Hepatocyte (in vitro differentiated cells): ENCODE data around the gene UBE2Q2. TPM values are rescaled to one million over a fixed set of nuclear protein-coding genes. Genes with fewer than 3 reads are reported as not detected.

Experiments
- DNase-seq: peaks from one replicate; pipeline ENCODE4 v3.0.0-alpha.2; 2016; ENCODE audit warnings: low spot score
- H2AFZ ChIP-seq: fragments of 200-600 bp; sonication (generic); 2 replicates; pipeline ENCODE4 v1.6.0; 2016; ENCODE audit warnings: antibody characterized with exemption, mild to moderate bottlenecking
- H3K27ac ChIP-seq: fragments of 200-600 bp; sonication (generic); 2 replicates; pipeline ENCODE4 v1.5.1; 2016; ENCODE audit warnings: mild to moderate bottlenecking
- H3K27me3 ChIP-seq: fragments of 200-600 bp; sonication (generic); 2 replicates; pipeline ENCODE4 v1.6.1; 2016
- H3K36me3 ChIP-seq: fragments of 200-600 bp; sonication (generic); replicated peaks from 2 replicates; pipeline ENCODE4 v1.5.1; 2016; ENCODE audit warnings: low read depth; ENCODE audit not compliant: insufficient read depth
- H3K4me1 ChIP-seq: fragments of 200-600 bp; sonication (generic); 2 replicates; pipeline ENCODE4 v1.5.1; 2016; ENCODE audit warnings: mild to moderate bottlenecking, moderate library complexity; ENCODE audit not compliant: insufficient read depth
- H3K4me2 ChIP-seq: fragments of 200-600 bp; sonication (generic); 2 replicates; pipeline ENCODE4 v1.6.0; 2016
- H3K4me3 ChIP-seq: fragments of 200-600 bp; sonication (generic); 2 replicates; pipeline ENCODE4 v1.5.1; 2016; ENCODE audit warnings: mild to moderate bottlenecking
- H3K79me2 ChIP-seq: fragments of 200-600 bp; sonication (generic); 2 replicates; pipeline ENCODE4 v1.6.0; 2017; ENCODE audit warnings: mild to moderate bottlenecking
- H3K9me2 ChIP-seq: fragments of 200-600 bp; sonication (generic); replicated peaks from 2 replicates; pipeline ENCODE4 v1.6.0; 2017; ENCODE audit warnings: mild to moderate bottlenecking; ENCODE audit not compliant: insufficient read depth
- H3K9me3 ChIP-seq: fragments of 200-600 bp; sonication (generic); 2 replicates; pipeline ENCODE4 v1.5.1; 2016; ENCODE audit warnings: low read depth, mild to moderate bottlenecking
- H4K20me1 ChIP-seq: fragments of 200-600 bp; sonication (generic); 2 replicates; pipeline ENCODE4 v1.6.0; 2016; ENCODE audit warnings: mild to moderate bottlenecking; ENCODE audit not compliant: insufficient read depth, poor library complexity, severe bottlenecking
- CTCF ChIP-seq: fragments of 200-600 bp; sonication (generic); IDR thresholded peaks from 2 replicates; pipeline ENCODE4 v1.5.1; 2016; ENCODE audit warnings: antibody characterized with exemption, mild to moderate bottlenecking; ENCODE audit not compliant: poor library complexity
- EZH2 ChIP-seq: fragments of 200-600 bp; sonication (generic); IDR thresholded peaks from 2 replicates; pipeline ENCODE4 v1.6.1; 2016; ENCODE audit warnings: antibody characterized with exemption, mild to moderate bottlenecking, borderline replicate concordance
- EZH2phosphoT487 ChIP-seq: fragments of 200-600 bp; sonication (generic); IDR thresholded peaks from one replicate; pipeline ENCODE4 v1.6.1; 2018; ENCODE audit warnings: antibody characterized with exemption, mild to moderate bottlenecking, low read depth, moderate library complexity; ENCODE audit not compliant: unreplicated experiment, severe bottlenecking
- WGBS: methylation state at CpG from one replicate; pipeline ENCODE4 v1.1.6; 2016; ENCODE audit warnings: low lambda C conversion rate; ENCODE audit errors: missing lambda C conversion rate; 5-methylcytosine and 5-hydroxymethylcytosine counted together
- polyA plus RNA-seq: library from polyadenylated mRNA; unstranded; fragments of >200 nt; fragmentation: Nextera tagmentation; extraction: Ambion mirVana; gene quantifications from 2 replicates; pipeline ENCODE4 v1.2.1, GENCODE V29; 2016
- total RNA-seq: library from RNA; depleted of rRNA; stranded (reverse); fragments of >200 nt; gene quantifications from 2 replicates; pipeline ENCODE4 v1.2.3, GENCODE V29; 2014

The UBE2Q2 gene
- total and polyA plus RNA-seq, 2 experiments from 2014 or later = 30.7 to 50.9 TPM

DNA sequence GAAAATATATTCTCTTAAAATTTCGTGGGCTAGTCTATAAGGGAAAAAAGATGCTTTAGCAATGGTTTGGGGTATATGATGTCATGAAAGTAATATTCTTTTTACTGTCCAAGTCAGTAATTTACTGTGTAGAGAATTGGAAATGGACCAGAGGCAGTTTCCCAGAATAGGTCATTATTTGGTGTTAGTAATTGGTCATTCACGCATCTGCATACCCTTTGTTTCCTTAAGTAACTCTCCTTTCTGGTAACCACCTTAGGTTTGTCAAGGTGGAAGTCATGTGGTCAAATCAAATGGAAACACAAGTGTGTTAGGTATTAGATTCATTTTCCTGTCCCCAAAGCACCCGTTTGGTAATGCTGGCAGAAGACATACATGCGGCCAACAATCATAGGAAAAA lies 84.4 kb downstream of the UBE2Q2 start:
- H3K79me2 ChIP-seq = peaks cover 28% of the 10 kb centered on the region
- WGBS = 97% methylated on average over 4 of the region's 4 CpGs
- no peaks in the 10 kb centered on the region for H3K4me1 ChIP-seq
- H3K9me2 ChIP-seq = no peaks in the 10 kb centered on the region
- no peaks in the 10 kb centered on the region for H3K36me3 ChIP-seq
- no peaks in the 10 kb centered on the region for H3K27me3 ChIP-seq
- no peak for DNase-seq
- TF ChIP-seq CTCF (no peak), EZH2 (no peak), EZH2phosphoT487 (no peak)
- no peaks in the 10 kb centered on the region for H3K9me3 ChIP-seq
- H4K20me1 ChIP-seq = no peaks in the 10 kb centered on the region
- H2AFZ ChIP-seq = no peak overlapping the region
- no peak overlapping the region for H3K4me3 ChIP-seq
- no peak overlapping the region for H3K4me2 ChIP-seq
- no peak overlapping the region for H3K27ac ChIP-seq

GRCh38 chr15:75928680-75929608 lies 85.7 kb downstream of the UBE2Q2 start:
- H3K9me2 ChIP-seq = no peaks in the 10 kb centered on the region
- no peaks in the 10 kb centered on the region for H3K4me1 ChIP-seq
- H4K20me1 ChIP-seq = no peaks in the 10 kb centered on the region
- H3K79me2 ChIP-seq = peaks cover 20% of the 10 kb centered on the region
- no peak overlapping the region for H3K4me3 ChIP-seq
- no peak overlapping the region for H3K4me2 ChIP-seq
- H3K36me3 ChIP-seq = no peaks in the 10 kb centered on the region
- H3K9me3 ChIP-seq = no peaks in the 10 kb centered on the region
- no peaks in the 10 kb centered on the region for H3K27me3 ChIP-seq
- H2AFZ ChIP-seq = no peak overlapping the region
- TF ChIP-seq EZH2 (no peak), CTCF (peak; percentile 48)
- WGBS = 64% methylated on average over 9 of the region's 9 CpGs
- peak; percentile 58 for DNase-seq
- no peak overlapping the region for H3K27ac ChIP-seq

- Histone ChIP-seq H2AFZ (no peak overlapping the region), H3K4me2 (no peak overlapping the region), H3K79me2 (peaks cover 13% of the 10 kb centered on the region), H3K4me3 (no peak overlapping the region), H3K4me1 (no peaks in the 10 kb centered on the region), H3K27me3 (no peaks in the 10 kb centered on the region), H3K9me2 (no peaks in the 10 kb centered on the region), H4K20me1 (no peaks in the 10 kb centered on the region), H3K9me3 (no peaks in the 10 kb centered on the region), H3K27ac (no peak overlapping the region), H3K36me3 (no peaks in the 10 kb centered on the region)
- no peak for DNase-seq
- TF ChIP-seq CTCF (no peak), EZH2 (no peak), EZH2phosphoT487 (no peak)
- 95% methylated on average over 5 of the region's 5 CpGs for WGBS
These were observed 86.7 kb downstream of the UBE2Q2 start for GRCh38 chr15:75929799-75930565.
